C4-2B (cell line): ENCODE measurements around the gene COL4A2.

Experiments
- H3K27ac ChIP-seq: fragments of 450-650 bp; 2 replicates; pipeline ENCODE4 v1.5.1; 2017
- ZFX ChIP-seq: fragments of 450-650 bp; IDR thresholded peaks from 2 replicates; pipeline ENCODE4 v1.6.1; 2017
- TF ChIP-seq, protein P1 (sequence below): fragments of 450-650 bp; conservative IDR thresholded peaks from 2 replicates; pipeline ENCODE4 v1.5.1; 2017; ENCODE audit warnings: mild to moderate bottlenecking

Gene COL4A2

GRCh38 chr13:110458594-110459365 lies 151.7 kb downstream of the COL4A2 start:
- no peak overlapping the region for H3K27ac ChIP-seq
- TF ChIP-seq, protein P1, sequence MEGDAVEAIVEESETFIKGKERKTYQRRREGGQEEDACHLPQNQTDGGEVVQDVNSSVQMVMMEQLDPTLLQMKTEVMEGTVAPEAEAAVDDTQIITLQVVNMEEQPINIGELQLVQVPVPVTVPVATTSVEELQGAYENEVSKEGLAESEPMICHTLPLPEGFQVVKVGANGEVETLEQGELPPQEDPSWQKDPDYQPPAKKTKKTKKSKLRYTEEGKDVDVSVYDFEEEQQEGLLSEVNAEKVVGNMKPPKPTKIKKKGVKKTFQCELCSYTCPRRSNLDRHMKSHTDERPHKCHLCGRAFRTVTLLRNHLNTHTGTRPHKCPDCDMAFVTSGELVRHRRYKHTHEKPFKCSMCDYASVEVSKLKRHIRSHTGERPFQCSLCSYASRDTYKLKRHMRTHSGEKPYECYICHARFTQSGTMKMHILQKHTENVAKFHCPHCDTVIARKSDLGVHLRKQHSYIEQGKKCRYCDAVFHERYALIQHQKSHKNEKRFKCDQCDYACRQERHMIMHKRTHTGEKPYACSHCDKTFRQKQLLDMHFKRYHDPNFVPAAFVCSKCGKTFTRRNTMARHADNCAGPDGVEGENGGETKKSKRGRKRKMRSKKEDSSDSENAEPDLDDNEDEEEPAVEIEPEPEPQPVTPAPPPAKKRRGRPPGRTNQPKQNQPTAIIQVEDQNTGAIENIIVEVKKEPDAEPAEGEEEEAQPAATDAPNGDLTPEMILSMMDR: no peak
- no peak for TF ChIP-seq ZFX

DNA sequence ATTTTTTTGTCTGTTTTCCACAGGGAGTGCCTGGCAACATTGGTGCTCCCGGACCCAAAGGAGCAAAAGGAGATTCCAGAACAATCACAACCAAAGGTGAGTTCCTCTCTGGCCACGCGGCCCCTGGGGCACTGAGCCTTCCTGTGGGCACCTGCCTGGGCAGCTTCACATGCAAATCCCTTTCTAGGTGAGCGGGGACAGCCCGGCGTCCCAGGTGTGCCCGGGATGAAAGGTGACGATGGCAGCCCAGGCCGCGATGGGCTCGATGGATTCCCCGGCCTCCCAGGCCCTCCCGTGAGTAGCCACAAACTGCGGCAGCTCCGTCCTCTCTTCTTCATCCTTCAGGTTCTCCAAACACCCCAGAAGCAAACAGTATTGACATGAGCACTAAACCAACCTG lies 155.0 kb downstream of the COL4A2 start:
- no peak for TF ChIP-seq ZFX
- TF ChIP-seq, protein P1: no peak

GRCh38 chr13:110463156-110463555 lies 156.1 kb downstream of the COL4A2 start:
- H3K27ac ChIP-seq: no peak overlapping the region
- no peak for TF ChIP-seq ZFX
- TF ChIP-seq, protein P1: no peak

More for the DNA sequence above, 155.0 kb downstream of the COL4A2 start:
- H3K27ac ChIP-seq: no peak overlapping the region

DNA sequence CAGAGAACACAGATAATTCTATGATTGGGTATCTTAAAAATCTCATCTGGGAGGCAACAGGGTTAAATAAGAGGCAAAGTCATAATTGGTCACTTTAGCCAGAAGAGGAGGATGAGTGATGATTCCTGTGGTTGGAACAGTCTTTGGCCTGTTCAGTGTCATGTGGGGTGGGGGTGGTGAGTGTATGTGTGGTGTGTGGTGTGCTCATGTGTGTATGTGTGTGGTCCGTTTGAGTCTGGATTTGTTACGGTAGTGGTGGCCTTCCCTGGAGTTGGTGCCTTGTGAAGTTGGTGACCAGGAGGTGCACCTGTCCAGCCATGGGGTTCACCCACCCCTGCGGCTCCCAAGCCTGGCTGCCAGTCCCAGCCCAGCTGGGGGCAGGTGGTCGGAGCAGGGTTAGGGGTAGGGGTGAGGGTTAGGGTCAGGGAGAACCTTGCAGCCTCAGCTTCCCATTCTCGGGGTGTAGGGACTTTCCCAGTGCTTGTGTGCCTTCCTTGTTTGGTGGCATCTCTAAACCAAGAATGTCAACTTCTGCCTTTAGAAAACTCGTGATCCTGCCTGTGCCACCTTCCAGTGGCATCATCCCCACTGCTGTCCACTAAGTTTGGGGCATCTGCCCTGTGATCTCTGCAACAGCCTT lies 156.9 kb downstream of the COL4A2 start:
- no peak overlapping the region for H3K27ac ChIP-seq
- TF ChIP-seq ZFX: no peak
- TF ChIP-seq, protein P1: no peak

DNA sequence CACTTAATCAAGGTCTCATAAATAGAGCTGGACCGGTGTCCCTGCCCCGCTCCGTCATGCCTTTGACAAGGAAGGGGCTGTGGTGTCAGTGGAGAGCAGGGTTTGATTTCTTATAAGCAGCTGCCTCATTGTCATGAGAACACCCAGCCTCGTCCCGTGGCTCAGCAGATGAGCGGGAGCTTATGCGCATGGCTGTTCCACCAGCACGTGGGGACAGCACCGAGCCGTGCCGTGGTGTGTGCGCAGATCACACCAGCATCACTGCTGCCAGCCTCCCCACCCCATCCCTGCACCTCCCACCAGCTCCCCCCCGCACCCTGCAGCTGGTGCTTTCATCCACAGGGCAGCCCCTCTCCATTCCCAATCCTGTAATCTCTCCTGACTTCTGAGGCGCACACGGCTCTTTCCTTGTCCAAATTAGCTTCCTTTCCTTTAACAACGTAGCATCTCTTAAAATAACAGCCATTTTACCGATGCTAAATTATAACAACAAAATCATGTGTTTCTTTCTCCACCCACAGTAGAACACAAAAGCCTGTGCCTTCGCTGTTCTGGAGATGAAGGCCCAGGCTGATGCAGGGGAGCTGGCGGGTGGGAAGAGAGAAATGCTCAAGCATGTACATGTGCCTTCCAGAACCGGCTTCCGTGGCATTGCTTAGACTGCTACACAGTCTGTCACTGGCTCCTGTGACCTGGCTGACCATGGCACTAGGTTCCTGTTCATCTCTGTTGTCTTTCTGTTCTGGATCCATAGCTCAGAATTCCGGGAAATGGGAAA lies 157.7 kb downstream of the COL4A2 start:
- H3K27ac ChIP-seq: no peak overlapping the region

GRCh38 chr13:110465696-110466095 lies 158.6 kb downstream of the COL4A2 start:
- TF ChIP-seq, protein P1: no peak
- no peak for TF ChIP-seq ZFX
- no peak overlapping the region for H3K27ac ChIP-seq

More for the DNA sequence above, 157.7 kb downstream of the COL4A2 start:
- TF ChIP-seq ZFX: no peak
- TF ChIP-seq, protein P1: no peak
